Measurements from ENCODE around the gene E2F6. TPM values are rescaled to one million over a fixed set of nuclear protein-coding genes. Genes with fewer than 3 reads are reported as not detected.

The E2F6 gene
- total RNA-seq, 4 donors from 2014 or later, result 3.6 to 14.5 (median 9.9) TPM

GRCh38 chr2:11512431-11512830 lies 46.5 kb upstream of the E2F6 start:
- Histone ChIP-seq H3K36me3 (no peaks in the 10 kb centered on the region), H3K9me3 (no peaks in the 10 kb centered on the region), H3K27ac (no peak overlapping the region), H3K27me3 (peaks cover 0 to 13% (median 0%) of the 10 kb centered on the region in 4 donors), H3K4me3 (no peak overlapping the region), H3K4me1 (peaks cover 0 to 11% (median 0%) of the 10 kb centered on the region in 3 donors)
- 53 to 68% methylated on average over 5 of the region's 5 CpGs for WGBS, 2 donors
- no peak for DNase-seq
- no peak for TF ChIP-seq CTCF (IDR thresholded peaks at IDR 0.05)
- TF ChIP-seq POLR2A (IDR thresholded peaks at IDR 0.05), result no peak
- intact Hi-C loops (cut with DNase I), result no loop called here

GRCh38 chr2:11509657-11510360 lies 43.8 kb upstream of the E2F6 start:
- peaks cover 0 to 6% (median 0%) of the 10 kb centered on the region in 4 donors for H3K27me3 ChIP-seq
- intact Hi-C loops (cut with DNase I), result no loop called here
- H3K4me3 ChIP-seq, result no peak overlapping the region
- H3K27ac ChIP-seq, result no peak overlapping the region
- no peak for DNase-seq
- peaks cover 0 to 11% (median 0%) of the 10 kb centered on the region in 3 donors for H3K4me1 ChIP-seq
- H3K36me3 ChIP-seq, result no peaks in the 10 kb centered on the region
- no peaks in the 10 kb centered on the region for H3K9me3 ChIP-seq
- WGBS, 2 donors, result 72 to 81% methylated on average over 3 of the region's 3 CpGs
- TF ChIP-seq POLR2A (IDR thresholded peaks at IDR 0.05), result no peak
- TF ChIP-seq CTCF (IDR thresholded peaks at IDR 0.05), result no peak

GRCh38 chr2:11508279-11508678 lies 42.3 kb upstream of the E2F6 start:
- Histone ChIP-seq H3K27me3 (peaks cover 0 to 6% (median 0%) of the 10 kb centered on the region in 4 donors), H3K27ac (no peak overlapping the region), H3K36me3 (no peaks in the 10 kb centered on the region), H3K9me3 (peaks cover 0 to 3% (median 0%) of the 10 kb centered on the region in 3 donors), H3K4me1 (peaks cover 0 to 11% (median 0%) of the 10 kb centered on the region in 3 donors), H3K4me3 (no peak overlapping the region)
- 20 to 31% methylated on average over 8 of the region's 8 CpGs for WGBS, 2 donors
- no peak for DNase-seq
- TF ChIP-seq POLR2A (IDR thresholded peaks at IDR 0.05) (no peak), CTCF (IDR thresholded peaks at IDR 0.05) (no peak)
- intact Hi-C loops (cut with DNase I), result no loop called here

GRCh38 chr2:11507517-11507916 lies 41.6 kb upstream of the E2F6 start:
- Histone ChIP-seq H3K36me3 (no peaks in the 10 kb centered on the region), H3K27me3 (peaks cover 0 to 6% (median 0%) of the 10 kb centered on the region in 4 donors), H3K9me3 (peaks cover 0 to 3% (median 0%) of the 10 kb centered on the region in 3 donors), H3K4me3 (no peak overlapping the region), H3K4me1 (peaks cover 0 to 11% (median 0%) of the 10 kb centered on the region in 3 donors), H3K27ac (no peak overlapping the region)
- 57 to 59% methylated on average over 2 of the region's 2 CpGs for WGBS, 2 donors
- no peak for TF ChIP-seq CTCF (IDR thresholded peaks at IDR 0.05)
- TF ChIP-seq POLR2A (IDR thresholded peaks at IDR 0.05), result no peak
- no peak for DNase-seq
- intact Hi-C loops (cut with DNase I), result no loop called here

GRCh38 chr2:11506611-11506969 lies 40.6 kb upstream of the E2F6 start:
- H3K36me3 ChIP-seq, result no peaks in the 10 kb centered on the region
- peaks cover 0 to 3% (median 0%) of the 10 kb centered on the region in 3 donors for H3K9me3 ChIP-seq
- peaks cover 0 to 5% (median 0%) of the 10 kb centered on the region in 4 donors for H3K27me3 ChIP-seq
- DNase-seq, result no peak
- H3K4me1 ChIP-seq, result peaks cover 0 to 11% (median 0%) of the 10 kb centered on the region in 3 donors
- TF ChIP-seq POLR2A (IDR thresholded peaks at IDR 0.05), result no peak
- TF ChIP-seq CTCF (IDR thresholded peaks at IDR 0.05), result no peak
- H3K4me3 ChIP-seq, result no peak overlapping the region
- H3K27ac ChIP-seq, result no peak overlapping the region
- 56 to 59% methylated on average over 3 of the region's 3 CpGs for WGBS, 2 donors
- intact Hi-C loops (cut with DNase I), result no loop called here
